NCI-H2227 treated with DMSO at 0.1 percent for 48 hours (cell line): ENCODE results near the gene KCNMA1.

Source experiments
- DNase-seq: peaks from one replicate; lab custom pipeline; 2025; lab: John Stamatoyannopoulos, UW

The KCNMA1 gene

DNA sequence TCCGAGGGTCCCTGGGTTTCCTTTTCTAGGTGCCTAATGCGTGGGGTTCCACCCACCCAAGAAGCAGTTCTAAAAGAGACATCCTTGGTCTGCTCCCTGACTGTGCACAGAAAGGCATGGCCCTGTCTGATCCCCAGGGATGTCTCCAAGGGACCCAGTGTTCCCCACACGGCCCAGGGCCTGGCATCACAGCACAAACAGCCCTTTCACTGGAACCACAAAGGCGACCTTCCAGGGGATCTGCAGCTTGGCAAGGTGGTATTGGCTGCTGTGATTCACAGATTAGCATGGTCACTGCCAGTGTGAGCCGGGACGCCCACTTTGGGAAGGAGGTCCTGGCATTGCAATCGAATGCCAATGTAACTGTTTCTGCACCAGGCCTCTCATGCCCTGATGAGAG lies 6.4 kb downstream of the KCNMA1 start:
- no peak for DNase-seq

DNA sequence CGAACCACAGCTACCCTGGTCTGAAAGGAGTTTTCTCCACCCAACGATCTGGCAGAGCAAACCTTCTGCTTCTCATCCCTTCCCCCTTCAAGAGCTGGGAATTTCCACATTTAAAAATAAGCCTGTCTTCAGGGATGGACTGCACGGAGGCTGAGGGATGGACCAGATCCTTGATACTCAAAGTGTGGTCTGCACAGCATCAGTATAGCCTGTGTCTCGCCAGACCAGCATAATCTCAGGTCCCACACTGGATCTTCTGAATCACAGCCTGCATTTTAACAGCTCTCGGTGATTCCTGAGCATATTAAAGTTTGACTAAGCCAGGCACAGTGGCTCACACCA lies 7.1 kb downstream of the KCNMA1 start:
- no peak for DNase-seq

DNA sequence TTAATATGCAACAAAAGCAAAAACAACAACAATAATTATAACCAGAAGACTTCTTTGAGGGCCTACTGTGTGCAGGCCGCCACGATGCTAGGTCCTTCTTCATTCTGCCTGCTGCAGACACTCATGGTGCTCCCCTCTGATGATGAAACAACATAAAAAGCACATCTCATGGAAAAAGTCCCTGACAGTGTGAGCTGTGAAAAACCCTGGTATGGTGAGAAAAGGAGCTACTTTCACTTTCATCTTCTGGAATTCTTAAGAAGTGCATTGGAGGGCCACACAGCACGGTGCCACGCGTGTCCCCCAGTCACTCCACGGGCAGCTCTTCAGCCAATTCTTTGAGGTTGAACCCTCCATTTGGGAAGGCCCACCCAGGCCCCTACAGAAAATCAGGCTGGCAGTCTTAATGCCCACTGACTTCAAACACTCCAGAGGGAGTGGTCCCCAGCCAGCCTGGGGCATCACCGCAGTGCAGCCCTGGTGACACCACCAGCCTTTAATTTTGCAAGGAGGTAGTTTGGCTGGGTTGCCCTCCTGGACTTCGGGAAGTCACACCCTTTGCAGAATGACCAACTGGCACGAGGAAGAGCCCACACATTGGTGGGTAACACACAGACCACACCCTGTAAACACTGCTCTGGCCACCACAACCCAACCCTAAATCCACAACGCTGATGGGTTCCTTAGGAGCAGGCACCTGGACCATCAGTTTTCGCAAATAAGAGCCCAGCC lies 7.7 kb downstream of the KCNMA1 start:
- no peak for DNase-seq

DNA sequence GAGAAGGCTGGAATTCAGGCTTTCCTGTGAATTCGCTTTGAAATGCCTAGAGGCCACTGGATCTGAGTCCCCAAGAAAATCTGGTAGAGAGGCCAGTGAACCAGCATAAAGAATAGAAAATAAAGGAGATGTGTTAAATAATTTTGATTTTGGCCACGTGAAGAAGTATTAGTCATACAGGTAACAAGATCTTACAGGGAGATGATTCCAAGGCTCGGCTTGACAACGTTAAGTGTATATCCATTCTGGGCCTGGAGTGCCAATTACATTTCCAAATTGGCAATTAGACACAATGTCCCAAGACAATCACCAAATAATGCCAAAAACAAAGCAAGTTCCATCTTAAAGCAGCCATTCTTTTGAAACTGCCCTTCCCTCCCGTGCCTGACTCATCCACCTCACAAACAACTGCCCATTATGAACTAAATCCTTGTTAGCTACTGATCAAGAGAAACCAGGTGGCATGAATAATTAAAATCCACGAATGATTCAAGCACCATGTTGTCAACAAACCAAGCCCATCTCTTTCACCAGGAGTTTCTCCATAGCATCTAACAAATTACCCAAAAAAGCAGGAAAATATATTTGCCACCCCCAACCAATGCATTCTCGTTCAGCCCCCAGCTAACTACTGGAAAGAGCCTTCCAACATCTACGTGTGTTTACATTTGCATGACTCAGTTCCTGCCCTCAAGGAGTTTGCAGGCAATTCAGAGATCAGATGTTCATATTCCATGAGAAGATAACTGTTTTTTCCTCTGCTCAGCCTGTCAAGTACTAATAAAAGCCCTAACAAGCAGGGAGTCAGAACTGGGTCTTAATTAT lies 8.5 kb downstream of the KCNMA1 start:
- DNase-seq: no peak

DNA sequence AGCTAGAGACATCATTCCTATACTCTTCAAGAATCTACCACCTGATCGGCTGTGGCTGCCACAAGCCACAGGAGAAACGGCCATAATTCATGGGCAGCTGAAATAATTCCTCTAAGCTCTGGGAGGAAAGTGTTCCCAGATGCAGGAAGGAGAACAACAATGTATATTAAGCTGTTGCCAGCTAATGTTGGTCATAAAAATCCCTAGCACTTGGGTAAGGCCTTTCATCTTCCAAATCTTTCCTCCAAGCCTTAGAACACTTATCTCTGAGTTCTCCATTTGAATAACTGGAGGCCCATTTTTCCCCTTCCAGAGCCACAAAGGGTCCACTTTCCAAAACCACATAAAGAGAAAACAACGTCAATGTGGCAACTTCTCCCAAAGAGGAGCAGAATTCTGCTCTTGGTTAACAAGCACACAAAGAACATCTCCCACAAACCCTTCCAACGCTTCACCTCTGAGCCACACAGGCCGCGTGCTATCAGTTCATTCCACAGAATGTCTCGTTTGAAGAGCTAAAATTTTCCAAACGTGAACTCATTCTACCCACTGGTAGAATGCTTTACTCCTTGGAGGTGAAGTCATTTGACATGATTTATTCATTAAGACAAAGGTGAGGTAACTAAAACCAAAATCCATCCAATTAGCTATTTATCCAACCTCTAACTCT lies 11.2 kb downstream of the KCNMA1 start:
- no peak for DNase-seq

DNA sequence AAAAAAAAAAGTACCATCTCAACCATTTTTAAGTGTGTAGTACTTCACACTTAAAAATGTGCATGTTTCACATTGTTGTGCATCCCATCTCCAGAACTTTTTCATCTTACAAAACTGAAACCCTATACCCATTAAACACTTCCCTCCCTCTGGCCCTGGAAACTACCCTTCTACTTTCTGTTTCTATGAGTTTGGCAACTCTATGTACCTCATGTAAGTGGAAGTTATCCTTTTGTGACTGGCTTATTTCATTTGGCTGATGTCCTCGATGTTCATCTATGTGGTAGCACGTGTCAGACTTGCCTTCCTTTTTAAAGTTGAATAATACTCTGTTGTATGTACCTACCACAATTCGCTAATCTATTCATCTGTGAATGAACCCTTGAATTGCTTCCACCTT lies 12.2 kb downstream of the KCNMA1 start:
- DNase-seq: no peak

DNA sequence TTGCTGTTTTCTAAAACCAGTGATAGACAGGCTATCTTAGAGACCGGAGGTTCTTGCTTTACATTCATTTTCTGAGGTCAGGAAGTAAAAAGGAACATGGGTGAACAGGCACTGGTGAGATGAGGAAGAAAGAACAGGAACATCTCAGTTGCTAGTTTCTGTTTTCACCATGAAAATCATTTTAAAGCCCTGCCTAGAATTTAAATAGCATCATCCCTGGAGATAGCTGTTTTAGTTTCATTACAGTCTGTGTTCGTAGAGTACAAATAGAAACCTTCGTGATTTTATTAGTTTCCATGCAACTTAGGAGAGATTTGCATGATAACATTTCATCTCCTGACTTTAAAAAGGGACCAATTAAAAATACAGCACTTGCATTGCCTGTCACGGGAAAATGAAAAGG lies 14.7 kb downstream of the KCNMA1 start:
- no peak for DNase-seq

DNA sequence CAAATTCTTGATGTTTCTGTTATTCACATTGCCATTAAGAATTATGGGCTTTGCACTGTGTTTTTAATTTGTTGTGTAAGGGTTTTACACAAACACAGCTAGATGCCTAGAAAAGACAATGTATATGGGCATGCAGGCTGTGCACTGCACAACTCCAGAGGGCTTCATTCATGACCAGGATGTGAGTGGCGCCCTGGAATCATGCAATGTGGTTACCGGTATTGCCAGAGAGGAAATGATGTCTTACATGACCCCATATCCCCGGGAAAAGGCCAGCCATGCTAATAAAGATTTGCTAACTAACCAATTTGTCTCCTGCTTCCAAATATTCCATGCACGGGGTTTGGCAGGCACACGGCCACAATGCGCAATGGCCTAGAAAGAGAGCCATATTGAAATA lies 16.9 kb downstream of the KCNMA1 start:
- DNase-seq: no peak

DNA sequence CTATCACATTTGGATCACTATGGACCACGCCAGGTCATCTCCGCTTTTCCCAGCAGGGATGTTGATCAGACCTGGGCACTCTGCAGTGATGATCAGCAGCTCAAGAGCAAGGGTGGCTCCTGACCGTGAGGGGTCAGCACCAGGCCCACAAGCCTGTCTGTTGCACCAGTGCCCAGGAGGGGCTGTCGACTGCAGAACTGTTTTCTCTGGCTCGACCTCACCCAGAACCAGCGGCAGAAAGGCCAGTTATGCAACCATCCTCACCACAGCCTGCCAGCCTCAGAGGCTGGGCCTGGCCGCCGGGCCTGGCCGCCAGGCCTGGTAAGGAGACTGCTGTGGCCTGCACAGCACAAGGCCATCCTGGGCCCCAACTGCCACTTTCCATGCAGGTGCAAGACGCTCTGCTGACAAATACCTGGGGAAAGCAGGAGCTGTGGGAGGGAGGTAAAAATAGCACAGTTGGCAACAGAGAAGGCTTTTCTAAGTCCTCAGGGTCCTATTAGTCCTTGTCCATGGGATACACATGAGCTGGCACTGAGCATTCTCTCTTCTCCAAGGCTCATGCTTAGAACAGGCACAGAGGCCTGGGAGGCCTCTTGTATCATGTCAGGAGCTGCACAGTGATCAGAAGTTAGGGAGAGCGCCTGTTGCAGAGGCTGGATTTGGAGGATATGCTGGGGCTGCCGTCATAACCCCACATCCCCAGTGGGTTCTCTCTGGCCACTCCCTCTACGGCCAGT lies 17.5 kb downstream of the KCNMA1 start:
- DNase-seq: no peak

DNA sequence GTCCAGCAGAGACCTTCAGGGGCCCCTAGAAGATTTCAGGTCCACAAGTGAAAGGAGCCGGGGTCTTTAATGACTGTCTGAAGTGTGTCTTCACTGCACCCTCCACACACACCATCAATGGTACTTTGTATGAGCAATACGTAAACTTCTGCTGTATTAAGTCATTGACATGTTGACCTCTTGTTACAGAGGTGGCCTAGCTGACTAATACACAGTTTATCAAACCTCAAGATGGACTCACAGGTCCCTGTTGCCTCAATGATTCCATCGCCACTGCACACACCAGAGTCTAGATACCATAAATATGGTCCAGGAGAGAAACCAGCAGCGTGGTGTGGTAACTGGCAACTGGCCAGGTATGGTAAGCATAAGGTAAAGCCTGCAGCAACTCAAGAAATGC lies 19.5 kb downstream of the KCNMA1 start:
- no peak for DNase-seq

DNA sequence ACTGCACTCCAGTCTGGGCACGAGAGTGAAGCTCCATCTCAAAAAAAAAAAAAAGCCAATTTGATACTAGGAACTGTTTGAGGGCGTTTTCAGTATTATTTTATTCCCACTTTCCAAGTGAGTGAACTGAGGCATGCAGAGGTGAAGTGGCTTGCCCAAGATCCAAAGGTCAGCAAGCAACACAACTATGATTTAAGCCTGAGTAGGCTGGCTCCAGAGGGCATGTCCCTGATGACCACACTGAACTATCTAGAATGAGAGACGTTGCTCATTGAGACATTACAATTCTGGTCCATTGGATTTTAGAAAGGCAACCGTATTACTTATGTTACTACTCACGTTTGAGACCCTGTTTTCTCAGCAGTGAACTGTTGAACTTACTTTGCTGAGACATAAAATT lies 20.8 kb downstream of the KCNMA1 start:
- DNase-seq: no peak

DNA sequence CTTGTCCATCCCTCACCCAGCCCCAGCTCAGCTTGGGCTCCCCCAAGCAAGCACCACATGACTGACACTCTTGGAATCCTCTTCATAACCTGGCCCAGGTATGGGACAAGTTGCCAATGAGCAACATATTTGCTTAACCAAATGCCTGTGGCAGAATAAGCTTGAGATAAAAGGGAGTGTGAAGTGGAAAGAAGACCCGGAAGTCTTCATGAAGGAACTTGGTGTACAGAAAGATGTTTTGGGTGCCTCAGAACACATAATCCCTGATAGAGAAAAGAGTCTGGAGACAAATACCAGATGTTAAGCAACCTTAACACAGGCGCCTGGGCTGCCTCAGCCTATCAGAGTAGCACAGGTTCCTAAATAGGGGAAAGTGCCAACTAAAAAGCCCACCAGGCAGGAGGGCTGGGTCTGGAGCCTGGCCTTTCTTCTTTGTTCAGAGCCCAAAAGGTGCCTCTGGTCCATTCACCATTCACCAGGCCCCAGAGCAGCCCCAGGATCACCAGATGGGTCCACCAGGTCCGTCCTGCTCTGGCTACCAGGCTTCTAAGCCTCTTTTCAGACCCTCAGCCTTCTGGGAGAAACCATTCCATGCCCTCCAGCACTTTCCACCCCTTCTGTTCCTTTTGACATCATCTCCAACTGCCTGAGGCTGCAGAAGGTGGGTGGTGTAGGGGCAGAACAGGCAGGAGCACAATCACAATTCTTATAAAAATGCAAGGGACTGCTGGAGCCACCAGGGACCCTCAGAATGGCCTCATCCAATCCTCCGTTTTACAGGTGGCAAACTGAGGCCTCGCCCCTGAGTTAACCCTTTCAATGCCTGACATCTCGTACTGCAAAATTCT lies 22.6 kb downstream of the KCNMA1 start:
- no peak for DNase-seq

DNA sequence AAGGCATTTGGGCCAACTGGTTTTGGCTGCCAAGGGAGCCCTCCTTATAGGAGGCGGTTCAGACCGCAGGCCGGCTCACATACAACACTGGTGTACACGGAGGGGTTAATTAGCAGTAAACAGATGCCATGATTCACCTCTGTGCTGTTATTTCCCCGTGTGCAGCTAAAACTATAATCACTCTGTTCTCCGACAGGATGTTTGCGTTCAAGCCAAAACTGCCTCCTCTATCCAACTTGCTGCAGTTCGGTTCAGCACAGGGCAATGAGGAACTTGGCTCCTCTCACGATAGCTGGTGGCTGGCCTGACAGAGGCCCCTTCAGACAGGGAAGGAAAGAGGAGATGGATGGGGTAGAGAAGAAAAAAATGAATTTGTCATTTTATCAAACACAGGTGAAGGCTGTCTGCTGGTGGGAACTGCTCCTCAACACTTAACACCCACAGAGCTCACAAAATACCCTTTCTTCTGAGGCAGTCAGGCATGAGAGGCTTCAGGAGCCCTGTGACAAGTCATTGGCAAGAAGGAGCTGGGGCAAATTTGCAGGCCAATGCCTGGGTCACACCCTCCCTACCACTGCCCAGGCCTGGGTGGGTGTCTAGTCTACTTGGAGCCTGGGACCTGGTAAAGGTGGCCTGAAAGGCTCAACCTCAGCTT lies 24.0 kb downstream of the KCNMA1 start:
- DNase-seq: no peak

DNA sequence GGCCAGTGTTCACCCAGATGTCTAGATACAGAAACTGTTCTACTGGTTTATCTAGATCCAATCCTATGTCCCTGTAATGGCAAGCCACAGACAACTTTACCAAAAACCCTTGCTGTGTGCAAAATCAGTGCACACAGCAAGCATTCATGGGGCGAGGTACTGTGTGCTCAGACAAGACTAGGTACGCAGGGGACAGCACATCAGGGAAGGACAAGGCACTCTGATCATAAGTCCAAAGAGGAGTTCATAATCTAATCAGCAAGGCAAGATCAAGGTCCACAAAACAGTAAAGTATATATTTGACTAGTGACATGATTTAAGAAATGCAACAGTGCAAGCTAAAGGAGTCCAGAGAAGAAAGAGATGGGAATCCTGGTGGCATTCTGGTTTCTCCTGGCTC lies 25.9 kb downstream of the KCNMA1 start:
- no peak for DNase-seq

DNA sequence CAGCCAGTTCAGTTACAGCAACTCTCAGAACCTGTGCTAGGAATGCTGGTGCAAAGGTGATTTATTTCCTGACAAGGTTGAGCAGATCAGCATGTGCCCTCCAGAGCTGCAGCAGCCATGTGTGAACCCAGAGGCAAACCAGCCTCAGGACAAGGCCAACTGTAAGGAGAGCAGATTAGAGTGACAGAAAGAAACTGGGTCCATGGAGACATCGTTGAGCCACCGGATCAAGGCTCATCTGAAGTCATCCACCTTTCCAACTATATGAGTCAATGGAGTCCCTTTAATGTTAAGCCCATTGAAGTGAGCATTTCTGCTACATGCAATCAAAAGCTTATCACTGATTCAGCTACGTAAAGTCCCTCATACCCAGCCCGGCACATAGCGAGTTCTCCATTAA lies 26.4 kb downstream of the KCNMA1 start:
- no peak for DNase-seq

DNA sequence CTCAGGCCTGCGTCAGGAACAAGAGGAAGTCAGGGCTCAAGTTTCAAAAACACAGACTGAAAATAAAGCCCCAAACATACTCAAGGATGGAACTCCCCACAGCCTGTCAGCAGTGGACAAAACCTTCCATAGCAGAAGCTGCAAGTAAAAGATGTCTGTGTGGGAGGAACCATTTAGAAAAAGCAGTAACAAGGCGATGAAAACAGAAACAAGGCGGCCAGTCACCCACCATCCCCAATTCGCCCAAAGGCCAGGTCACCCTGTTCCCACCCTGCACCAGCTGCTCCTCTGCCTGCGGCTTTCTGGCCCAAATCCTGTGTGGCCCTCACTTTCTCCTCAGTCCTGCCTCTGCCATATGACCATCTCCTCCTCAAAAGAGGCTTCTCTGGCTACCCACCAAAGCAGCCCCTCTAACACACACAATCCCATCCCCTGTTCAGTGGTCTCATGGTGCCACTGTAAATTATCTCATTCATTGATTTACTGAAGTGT lies 27.8 kb downstream of the KCNMA1 start:
- no peak for DNase-seq

DNA sequence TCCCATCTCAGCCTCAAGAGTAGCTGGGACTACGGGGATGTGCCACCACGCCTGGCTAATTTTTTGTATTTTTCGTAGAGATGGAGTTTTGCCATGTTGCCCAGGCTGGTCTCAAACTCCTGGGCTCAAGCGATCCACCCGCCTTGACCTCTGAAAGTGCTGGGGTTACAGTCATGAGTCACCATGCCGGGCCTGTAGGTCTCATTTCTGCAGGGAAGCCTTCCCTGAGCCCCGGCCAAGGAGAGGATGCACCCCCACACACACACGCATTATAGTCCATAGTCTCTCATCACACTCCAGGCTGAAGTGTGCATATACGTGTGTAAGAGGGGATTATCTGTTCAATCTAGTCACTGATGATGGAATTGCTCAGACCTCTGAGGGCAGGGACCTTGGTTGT lies 29.3 kb downstream of the KCNMA1 start:
- DNase-seq: no peak

DNA sequence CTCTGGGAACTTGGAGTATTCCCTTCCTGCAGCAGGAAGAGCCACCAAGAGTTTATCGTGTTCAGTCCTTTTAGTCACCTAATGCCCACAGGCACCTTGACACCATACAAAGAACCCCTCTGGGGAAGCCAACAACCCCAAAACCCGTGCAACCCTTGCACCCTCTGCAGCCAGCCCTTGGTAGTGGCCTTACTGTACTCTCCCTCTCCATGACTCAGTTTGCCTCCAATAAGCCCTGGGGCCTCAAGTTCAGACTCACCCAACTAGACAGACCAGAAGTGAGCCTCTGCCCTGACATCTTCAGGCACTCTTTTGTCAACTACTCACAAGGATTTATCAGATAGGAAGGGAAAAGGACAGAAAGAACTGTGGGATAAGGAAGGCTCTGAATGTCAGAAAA lies 30.9 kb downstream of the KCNMA1 start:
- no peak for DNase-seq

DNA sequence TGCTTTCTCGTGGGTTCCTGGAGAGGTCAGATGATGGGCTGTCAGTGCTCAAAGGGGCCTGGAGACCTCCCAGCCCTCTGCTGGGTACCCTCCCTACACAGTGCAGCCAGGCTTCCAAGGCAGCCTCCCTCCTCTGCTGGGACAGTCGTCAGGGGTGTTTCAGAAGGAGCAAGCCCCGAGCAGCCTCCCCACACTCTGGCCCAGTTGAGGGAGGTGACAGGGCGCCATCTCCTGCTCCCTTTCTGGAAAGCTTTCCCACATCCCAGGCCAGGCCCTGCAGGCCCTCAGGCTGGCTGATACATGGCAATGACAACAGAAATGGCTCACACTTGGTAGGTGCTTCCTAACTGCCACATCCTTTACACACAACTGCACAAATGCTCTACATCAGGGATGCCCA lies 32.1 kb downstream of the KCNMA1 start:
- DNase-seq: no peak

DNA sequence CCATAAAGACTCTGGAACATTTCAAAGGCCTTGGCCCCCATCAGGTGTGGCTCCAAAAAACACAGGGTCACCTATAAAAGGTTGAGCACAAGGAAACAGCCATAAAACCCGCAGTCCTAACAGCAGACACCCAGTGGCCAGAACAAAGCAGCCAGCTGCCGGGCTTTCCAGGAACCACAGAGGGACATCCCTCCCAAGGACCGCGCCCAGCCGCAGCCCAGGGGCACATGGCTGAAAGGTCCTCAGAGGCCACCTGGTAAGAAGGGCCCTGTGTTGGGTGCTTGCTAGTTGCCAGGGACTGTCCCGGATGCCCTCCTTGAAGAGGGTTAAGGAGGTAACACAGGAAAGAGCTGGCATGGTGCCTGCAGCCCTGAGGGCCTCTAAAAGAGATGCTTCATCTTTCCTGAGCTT lies 32.7 kb downstream of the KCNMA1 start:
- no peak for DNase-seq

DNA sequence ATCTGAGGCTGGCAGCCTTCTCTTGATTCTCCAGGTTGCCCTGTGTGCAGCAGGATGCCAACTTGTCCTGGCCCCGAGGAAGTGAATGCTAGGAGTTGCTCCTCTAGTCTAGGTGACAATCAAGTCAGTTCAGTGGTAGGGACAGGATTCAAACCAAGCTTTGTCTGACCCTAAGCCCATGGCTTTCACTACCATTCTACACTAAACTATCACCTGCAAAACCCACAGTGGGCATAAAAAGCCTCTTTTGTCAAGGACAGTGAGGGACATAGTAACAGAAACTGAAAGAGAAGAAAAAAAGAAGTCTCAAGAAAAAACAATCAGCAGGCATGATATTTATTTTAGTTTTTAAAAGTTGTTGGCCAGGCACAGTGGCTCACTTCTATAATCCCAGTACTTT lies 33.5 kb downstream of the KCNMA1 start:
- DNase-seq: no peak
